NCI-H524 treated with DMSO at 0.1 percent for 48 hours (cell line): ENCODE data around the gene ANKRD39.

Experiments
- DNase-seq: peaks from one replicate; lab custom pipeline; 2025; lab: John Stamatoyannopoulos, UW

The ANKRD39 gene

GRCh38 chr2:96826546-96827278 lies 31.1 kb downstream of the ANKRD39 start:
- DNase-seq = no peak

DNA sequence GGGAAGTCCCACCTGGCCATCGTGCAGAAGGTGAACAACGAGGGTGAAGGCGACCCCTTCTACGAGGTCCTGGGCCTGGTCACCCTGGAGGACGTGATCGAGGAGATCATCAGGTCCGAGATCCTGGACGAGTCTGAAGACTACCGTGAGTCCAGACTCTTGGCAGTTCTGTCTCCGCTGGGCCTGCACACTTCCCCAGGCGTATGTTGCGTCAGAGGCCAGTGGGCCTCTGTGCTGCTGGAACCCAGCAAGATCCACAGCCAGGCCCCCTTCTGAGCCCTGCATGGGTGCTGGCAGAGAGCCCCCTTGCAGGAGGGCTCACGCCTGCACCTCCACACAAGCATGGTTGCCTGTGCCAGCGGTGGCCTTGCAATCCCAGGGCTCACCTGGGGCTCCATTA lies 32.8 kb downstream of the ANKRD39 start:
- no peak for DNase-seq

GRCh38 chr2:96824079-96824870 lies 33.5 kb downstream of the ANKRD39 start:
- DNase-seq = no peak

GRCh38 chr2:96823198-96823597 lies 34.6 kb downstream of the ANKRD39 start:
- DNase-seq = no peak

DNA sequence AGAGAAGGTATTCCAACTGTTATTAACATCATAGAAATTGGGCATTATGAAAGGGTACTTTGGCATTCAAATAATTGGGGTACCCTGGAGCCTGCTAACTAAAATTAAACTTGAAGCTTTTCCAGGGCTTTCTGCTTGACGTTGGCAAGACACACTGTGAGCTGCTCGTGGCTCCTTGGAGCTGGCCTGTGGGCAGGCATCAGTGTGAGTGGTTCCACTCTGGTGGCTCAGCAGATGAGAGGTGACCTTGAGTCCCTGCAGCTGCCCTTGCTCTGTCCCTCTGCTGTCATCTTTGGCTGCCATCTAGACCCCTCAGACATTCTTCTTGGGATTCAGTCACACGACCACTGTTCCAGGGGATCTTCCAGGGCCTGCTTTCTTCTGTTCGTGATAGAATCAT lies 35.0 kb downstream of the ANKRD39 start:
- DNase-seq = no peak

DNA sequence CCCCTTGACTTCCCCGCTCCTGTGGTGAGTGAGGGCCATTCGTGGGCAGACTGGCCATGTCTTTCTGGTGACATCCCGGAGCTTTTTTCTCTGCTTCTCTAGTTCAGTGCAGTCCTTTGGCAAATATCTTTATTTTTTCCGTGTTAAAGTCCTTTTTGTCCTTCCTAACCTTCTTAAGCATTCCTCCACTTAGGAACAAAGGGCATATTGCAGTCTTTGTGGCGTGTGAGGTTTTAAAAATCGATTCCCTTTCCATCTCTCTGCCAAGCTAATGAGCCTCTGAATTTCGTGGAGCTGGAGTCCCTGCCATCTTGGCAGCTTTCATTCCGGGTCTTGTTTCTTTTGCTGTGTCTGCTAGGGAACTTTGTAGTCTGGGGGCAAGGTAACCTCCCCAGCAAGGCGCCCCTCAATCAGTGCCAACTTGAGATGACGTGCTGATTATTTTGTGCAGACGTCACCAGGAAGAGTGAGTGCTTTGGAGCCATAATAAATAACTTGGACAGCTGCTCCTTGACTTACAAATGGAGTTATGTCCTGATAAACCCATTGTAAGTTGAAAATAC lies 36.6 kb downstream of the ANKRD39 start:
- DNase-seq = no peak

- DNase-seq = no peak
Measured at GRCh38 chr2:96819876-96820511, 37.8 kb downstream of the ANKRD39 start.

- no peak for DNase-seq
Measured at GRCh38 chr2:96819128-96819875, 38.5 kb downstream of the ANKRD39 start.

DNA sequence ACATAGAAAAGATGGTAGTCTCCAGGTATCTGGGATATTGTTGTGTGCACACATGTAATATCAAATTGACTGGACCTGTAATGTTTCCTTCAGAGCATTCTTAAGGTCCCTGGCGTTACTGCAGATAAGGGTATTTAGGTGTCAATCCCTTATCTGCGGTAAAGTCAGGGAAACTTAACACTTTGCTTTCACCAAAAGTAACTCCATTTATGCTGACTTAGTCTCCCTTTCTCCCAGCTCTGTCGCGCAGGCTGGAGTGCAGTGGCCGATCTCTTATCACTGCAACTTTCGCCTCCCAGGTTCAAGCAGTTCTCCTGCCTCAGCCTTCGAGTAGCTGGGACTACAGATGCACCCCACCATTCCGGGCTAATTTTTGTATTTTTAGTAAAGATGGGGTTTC lies 39.9 kb downstream of the ANKRD39 start:
- DNase-seq = no peak

GRCh38 chr2:96816836-96817702 lies 40.7 kb downstream of the ANKRD39 start:
- no peak for DNase-seq

- peak; percentile 44 for DNase-seq
Measured at GRCh38 chr2:96816127-96816835, 41.5 kb downstream of the ANKRD39 start, which contains the start of gene CNNM3. Gene CNNM3, plus strand, starts transcription at chr2:96816268. Its CDS starts 10 bp downstream, at chr2:96816278.

GRCh38 chr2:96815326-96816126 lies 42.3 kb downstream of the ANKRD39 start:
- DNase-seq = no peak

GRCh38 chr2:96813656-96814055 lies 44.2 kb downstream of the ANKRD39 start:
- DNase-seq = no peak

DNA sequence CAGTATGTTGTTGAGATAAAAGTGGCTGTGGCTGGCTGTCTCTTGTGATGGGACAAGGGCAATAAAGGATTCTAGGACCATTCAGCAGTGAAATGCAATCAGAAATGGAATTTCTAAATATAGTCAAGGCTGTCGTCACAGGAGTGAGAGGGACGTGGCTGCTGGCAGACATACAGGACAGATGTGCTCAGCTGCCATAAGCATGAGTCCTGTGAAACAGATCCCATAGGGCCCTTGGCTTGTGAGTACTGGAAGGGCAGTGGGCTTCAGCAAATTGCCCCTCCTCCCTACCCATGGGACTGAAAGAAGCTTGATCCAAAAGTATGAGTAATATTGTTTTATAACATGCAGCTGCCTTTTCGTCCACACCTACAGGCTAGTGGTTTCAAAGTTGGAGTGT lies 45.9 kb downstream of the ANKRD39 start:
- no peak for DNase-seq

DNA sequence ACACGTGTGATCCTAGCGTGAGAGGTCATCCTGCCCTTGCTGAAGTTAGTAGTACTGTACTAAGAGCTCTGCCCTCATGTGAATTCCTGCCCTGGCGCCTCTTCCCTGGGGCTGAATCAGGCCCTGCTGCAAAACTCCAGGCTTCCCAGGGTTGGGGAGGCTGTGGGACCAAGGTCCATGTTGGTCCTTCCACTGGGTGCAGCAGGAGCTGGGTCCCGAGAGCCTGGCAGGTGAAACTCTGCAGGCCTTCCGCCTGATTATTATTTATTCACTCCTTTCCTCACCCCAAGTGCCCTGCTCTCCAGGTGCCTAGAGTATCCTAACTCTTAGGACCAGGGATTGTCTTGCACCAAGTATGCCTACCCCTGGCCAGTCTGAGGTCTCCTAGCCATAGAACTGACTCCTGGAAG lies 47.0 kb downstream of the ANKRD39 start:
- DNase-seq = no peak

- DNase-seq = no peak
Measured at GRCh38 chr2:96809951-96810782, 47.6 kb downstream of the ANKRD39 start.

DNA sequence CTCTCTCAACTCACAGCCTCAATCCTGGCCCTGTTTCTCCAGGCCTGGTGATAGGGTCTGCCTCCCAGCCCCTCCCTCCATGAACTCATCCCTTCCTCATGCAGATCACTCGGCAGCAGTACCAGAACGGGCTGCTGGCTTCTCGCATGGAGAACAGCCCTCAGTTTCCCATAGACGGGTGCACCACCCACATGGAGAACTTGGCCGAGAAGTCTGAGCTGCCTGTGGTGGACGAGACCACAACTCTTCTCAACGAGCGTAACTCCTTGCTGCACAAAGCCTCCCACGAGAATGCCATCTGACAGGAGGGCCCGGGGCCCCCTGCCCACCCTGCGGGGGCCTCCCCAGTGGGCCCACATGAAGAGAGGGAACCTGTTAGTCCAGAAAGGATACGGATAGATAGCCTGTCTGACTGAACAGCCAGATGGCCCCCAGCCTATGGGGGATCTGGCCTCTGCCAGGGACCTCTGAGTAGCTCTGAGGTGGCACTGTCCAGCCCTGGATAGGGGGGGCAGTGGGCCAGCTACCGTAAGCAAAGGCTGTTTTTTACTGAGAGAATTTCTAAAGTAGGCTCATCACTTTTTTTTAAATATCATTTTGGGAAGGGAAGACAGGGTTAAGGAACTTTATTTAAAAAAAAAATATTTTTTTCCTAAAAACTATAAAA lies 48.5 kb downstream of the ANKRD39 start:
- no peak for DNase-seq
